D341Med (cell line): ENCODE results near the gene CAPN13.

Experiments
- DNase-seq: peaks from one replicate; pipeline ENCODE4 v3.0.0; 2012; ENCODE audit warnings: low spot score

The CAPN13 gene

GRCh38 chr2:30730736-30731647, 76.3 kb downstream of the CAPN13 start:
- no peak for DNase-seq

DNA sequence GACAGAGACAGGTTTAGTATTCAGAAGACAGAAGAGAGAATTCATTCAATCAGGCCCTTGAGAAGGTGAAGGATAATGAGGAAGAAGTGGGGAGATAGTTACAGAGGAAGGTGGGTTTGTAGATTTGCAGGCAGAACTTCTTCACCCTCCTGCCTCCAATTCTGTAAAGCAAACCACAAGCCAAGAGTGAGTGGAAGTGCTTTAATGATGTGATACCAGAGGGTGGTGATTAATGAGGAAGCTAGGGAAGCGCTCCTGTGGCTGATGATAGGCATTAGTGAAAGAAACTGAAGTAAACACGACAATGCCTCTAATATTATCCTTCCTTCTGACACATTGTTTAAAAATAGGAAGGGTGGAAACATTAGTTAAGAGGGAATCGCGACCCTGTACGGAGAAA, 78.2 kb downstream of the CAPN13 start:
- DNase-seq = no peak

- no peak for DNase-seq
Observed at GRCh38 chr2:30722936-30723725, 84.1 kb downstream of the CAPN13 start.

DNA sequence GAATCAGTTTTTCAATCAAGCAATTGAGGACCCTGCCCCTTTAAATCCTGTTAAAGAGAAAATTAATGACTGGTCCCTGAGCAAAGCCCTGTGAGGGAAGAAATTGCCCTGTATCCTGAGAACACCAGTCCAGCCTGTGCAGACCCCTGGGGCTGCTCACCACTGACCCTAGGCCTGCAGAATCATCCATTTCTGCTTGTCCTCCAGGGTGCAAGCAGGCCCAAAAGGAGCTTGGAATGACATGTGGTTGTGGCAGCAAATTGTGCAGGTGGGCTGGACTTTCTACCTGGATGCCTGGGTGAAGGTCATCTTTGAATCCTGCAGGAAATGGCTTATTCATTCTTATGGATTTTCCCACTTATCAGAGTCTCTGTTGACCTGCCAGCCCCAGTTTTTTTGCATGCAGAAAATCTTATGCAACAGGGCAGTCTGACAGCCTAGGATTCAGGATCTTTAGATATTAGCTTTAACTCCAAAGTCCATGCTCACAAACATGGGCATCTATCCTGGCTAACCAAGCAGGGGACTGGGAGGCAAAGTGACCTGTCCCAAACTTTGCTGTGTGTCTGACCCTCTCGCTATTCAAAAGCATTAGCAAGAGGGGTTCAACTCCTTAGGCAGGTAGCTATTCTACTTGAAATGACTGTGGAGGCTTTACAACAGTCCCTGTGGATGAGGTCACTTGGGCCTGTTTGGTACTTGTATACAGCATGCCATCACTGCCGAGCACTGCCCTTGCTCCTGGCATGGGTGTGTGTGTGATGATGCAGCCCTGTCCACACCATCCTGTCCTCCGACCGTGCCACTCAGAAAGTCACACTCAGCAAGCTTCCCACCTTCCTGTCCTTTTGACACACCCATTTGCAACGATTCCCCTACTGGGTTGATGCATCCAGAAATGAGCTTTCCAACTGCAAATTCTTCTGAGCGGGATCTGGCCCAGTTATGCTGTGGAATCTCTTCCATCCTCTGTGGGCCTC, 85.3 kb downstream of the CAPN13 start:
- DNase-seq = peak; percentile 1

- peak; percentile 9 for DNase-seq
Observed at GRCh38 chr2:30721241-30721640, 86.0 kb downstream of the CAPN13 start.

DNA sequence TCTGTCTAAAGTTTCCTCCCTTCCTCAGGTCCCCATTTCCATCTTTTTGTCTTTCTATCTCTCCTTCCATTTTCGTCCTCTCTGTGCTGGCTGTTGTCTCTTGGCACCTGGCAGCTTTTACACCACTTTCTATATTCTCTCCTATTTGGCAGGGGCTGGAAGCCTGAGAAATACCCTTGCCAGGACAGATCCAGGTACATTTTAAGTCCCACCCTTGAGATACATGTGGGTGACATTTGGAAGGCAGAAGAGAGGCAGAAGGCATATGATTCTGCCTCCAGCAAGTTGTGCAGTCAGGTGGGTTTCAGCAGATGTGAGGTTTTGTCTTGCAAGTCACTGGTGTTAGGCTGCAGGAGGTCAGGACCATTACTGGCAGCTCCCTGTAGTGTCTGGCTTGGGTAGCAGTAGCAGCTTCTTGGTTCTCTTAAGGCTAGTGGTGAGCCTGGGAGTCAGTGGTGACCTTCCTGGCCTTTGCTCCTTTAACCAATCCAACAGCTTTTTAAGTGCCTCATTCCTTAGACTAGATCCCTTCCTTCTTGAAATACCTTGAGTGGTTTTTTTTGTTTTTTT, 90.1 kb downstream of the CAPN13 start:
- no peak for DNase-seq

DNA sequence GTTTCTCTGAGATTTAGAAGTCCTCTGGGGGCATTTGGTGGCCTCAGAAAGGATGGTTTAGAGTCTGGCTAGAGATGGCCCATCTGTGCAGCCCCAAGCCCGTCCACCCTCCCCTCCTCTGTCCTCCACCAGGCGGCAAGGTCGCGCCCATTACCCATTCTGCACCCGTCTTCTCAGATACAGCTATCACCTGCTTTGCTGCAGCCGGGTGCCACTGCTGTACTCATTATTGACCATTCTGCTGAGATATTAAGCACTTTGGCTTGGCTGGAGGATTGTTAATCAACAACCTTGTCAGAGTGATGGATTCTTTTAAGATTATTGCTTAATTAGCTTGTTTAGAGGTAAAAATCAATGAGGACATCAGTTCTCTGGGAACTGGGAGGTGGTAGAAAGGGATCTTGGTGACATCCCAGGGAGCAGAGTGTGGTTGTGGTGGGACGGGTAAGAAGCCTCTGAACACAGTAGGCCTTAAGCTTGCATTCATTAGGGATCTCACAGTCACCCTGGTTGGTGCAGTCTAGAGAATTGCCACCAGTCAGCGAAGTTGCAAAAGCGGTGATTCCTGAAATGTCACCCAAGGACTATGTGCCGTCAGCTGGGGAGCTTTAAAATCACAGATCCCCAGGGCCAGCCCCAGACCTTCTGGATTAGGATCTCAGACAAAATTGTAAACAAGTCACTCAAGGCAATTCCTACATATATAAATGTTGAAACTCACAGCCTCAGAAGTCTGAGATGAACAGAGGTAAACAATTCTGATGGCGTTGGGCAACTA, 90.9 kb downstream of the CAPN13 start:
- DNase-seq = no peak

DNA sequence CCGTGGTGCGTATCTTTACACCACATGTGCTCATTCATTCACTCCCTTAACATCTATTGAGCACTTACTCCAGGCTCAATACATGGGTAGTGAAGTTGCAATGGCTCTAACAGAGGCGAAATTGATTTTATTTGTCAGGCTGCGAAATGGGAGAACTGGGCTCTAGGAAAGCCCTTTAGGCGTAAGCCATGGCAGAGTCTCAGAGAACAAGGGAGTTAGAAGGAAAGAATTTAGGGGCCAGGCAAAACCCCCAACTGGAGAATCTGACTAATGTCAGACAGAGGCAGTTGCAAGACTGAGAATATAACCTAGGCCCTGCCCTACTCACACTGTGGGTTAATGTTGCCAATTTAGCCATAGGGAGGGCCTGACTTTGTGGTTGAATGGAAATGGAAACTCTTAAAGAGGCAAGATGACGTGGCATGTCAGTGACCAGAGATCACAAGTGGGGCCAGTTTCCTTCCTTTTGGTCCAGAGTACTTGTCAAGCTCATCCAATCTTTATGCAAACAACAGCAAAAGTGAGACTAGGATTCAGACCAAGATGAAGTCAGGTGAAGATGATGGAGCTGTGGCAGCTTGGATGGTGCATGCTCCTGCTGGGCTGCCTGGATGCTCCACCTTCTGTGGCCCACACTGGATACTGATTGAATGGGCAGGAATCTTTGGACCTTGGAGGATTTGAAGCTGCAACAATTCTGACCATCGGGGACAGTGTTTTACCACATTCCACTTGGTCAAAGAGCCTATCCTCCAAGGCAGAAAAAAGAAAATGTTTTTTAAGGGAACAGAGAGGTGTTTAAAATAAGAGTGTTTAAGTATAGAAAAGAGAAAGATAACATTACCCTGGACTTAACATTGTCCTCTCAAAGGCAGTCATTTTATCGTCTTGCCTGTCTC, 92.2 kb downstream of the CAPN13 start:
- peak; percentile 5 for DNase-seq

DNA sequence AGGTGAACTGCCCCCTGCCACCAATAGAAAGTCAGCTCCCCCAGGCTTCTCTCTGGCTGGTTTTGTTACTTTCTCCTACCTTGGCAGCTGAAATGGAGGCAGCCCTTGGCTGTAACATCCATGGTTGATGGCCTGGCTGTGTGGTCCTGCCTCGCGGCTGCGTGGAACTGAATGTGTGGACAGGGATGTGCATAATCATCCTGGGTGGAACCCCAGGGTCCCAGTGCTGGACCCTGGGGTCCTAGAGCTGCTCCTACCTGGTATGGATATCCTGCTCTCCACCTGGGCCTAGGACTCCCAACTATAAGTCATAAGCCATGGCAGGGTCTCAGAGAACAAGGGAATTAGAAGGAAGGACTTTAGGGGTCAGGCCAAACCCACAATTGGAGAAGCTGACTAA, 93.5 kb downstream of the CAPN13 start:
- peak; percentile 8 for DNase-seq

GRCh38 chr2:30711646-30712085, 95.6 kb downstream of the CAPN13 start:
- peak; percentile 78 for DNase-seq

DNA sequence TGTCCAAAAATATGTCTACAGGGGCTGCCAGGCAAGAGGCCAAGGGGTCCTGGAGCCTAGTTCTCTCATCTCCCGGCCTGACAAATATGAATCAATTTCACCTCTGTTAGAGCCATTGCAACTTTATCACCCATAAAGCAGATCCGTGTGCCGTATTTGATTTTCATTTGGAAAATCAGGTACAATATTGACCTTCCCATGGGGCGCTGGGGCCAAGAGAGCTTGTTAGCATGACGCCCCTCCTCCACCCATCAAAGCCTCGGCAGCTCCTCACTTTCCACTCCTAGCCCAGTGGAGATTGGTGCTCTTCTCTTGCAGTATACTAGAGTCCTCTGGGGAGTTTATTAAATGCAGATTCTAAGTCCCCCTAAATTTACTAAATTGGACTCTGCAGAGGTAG, 96.8 kb downstream of the CAPN13 start:
- no peak for DNase-seq

- DNase-seq = no peak
Observed at GRCh38 chr2:30710016-30710415, 97.2 kb downstream of the CAPN13 start.

GRCh38 chr2:30709516-30709915, 97.7 kb downstream of the CAPN13 start:
- DNase-seq = peak; percentile 1

DNA sequence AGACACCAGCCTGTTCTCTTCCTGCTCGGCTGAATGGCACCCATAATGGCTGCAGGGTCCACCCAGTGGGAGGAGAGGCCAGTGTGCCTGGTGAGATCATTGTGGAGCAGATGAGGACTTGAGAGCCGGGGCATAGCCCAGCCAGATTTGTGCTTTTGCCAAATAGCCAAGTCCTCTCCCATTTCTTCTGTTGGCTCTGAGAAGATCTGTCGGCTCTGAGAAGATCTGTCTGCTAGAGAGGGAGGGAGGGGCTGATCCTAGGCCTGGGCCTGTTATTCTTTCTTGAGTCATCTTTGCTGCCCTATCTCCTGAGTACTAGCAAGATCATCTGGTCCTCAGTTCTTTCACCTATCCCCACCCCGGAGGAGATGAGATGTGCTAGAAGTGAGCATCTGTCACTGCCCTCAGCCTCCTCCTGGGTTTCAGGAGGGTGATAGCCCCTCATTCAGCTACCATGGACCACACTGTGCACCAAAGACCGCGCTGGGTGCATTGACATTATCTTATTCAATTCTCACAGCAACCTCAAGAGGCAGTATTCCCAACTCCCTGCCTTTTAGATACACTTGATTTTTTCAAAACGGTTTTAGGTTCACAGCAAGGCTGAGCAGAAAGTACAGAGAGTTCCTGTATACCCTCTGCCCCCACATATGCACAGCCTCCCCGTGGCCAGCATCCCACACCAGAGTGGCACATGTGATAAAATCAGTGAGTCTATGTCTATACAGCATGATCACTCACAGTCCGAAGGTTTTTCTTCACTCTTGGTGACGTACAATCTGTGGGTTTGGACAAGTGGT, 98.6 kb downstream of the CAPN13 start:
- DNase-seq = no peak

GRCh38 chr2:30707304-30707903, 99.8 kb downstream of the CAPN13 start:
- no peak for DNase-seq

DNA sequence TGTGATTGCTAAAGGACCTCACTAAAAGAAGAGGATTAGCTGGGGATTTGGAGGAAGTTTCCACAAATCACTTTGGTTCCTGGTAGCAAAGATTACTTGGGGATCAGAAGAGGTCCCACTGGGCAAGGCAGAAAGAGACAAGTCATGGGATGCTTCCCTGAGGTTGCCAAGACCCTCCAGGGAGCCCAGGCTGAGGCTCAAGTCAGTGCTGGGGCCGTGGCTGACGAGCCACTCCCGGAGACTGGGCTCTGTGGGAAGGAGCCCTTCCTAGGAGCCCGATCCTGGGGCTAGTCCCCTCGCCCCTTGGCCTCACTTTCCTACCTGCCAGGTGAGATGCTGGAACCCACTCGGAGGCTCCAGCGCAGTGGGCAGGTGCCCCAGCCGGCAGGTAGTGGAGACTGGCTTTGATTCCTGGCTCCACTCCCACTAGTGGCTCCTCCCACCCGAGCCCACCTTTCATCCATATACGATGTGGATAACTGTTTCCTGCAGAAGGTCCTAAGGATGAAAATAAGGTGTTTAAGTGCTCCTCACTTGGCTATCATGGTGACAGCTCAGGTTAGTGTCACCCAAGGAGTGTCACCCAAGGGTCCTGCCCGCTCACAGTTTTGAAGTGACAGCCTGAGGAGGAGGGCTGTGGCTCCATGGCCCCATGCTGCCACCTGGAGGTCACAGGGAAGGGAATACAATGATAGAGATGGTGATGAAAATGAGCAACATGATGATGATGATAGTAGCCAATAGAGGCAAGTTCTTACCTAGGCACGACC, 100.5 kb downstream of the CAPN13 start:
- DNase-seq = peak; percentile 71

DNA sequence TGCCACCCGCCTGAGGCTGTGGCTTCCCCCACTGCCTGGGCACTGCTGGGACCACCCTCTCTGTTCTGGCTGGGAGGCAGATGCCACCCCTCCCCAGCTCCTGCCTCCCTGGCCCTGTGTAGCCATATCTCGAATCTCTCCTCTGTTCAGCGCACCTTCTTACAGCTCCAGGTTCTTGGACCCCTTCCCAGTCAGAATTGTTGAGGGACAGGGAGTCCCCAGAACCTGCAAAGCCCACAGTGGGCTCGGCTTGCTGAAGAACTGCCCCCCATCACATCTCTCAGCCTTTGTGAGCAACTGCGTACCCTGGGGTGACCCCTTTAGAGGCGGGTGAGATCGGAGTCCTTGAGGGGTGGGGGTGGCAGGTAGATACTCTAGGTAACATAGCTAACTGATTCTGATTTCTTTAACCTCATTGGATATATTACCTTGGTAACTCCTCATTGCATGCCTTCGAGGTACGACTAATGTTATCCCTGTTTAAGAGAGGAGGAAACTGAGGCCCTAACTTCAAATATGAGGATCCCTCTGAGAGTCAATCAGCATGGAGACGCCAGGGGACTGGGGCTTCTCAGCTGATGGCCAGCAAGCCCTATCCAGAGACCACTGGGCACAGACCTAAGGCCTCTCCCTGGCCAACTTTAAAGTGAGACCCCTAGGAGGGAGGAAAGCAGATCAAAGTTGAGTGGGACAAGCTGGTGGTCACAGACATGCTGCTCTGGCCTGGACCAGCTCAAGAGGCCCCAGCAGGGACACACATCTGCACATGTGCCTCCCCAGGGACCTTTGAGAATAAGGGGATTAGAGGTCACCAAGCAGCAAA, 101.3 kb downstream of the CAPN13 start:
- no peak for DNase-seq
